NCI-H187 treated with DMSO at 0.1 percent for 48 hours (cell line): Measurements from ENCODE around the gene VPS52.

Experiments used
- DNase-seq: peaks from one replicate; lab custom pipeline; 2025; lab: John Stamatoyannopoulos, UW

The VPS52 gene, protein sequence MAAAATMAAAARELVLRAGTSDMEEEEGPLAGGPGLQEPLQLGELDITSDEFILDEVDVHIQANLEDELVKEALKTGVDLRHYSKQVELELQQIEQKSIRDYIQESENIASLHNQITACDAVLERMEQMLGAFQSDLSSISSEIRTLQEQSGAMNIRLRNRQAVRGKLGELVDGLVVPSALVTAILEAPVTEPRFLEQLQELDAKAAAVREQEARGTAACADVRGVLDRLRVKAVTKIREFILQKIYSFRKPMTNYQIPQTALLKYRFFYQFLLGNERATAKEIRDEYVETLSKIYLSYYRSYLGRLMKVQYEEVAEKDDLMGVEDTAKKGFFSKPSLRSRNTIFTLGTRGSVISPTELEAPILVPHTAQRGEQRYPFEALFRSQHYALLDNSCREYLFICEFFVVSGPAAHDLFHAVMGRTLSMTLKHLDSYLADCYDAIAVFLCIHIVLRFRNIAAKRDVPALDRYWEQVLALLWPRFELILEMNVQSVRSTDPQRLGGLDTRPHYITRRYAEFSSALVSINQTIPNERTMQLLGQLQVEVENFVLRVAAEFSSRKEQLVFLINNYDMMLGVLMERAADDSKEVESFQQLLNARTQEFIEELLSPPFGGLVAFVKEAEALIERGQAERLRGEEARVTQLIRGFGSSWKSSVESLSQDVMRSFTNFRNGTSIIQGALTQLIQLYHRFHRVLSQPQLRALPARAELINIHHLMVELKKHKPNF

DNA sequence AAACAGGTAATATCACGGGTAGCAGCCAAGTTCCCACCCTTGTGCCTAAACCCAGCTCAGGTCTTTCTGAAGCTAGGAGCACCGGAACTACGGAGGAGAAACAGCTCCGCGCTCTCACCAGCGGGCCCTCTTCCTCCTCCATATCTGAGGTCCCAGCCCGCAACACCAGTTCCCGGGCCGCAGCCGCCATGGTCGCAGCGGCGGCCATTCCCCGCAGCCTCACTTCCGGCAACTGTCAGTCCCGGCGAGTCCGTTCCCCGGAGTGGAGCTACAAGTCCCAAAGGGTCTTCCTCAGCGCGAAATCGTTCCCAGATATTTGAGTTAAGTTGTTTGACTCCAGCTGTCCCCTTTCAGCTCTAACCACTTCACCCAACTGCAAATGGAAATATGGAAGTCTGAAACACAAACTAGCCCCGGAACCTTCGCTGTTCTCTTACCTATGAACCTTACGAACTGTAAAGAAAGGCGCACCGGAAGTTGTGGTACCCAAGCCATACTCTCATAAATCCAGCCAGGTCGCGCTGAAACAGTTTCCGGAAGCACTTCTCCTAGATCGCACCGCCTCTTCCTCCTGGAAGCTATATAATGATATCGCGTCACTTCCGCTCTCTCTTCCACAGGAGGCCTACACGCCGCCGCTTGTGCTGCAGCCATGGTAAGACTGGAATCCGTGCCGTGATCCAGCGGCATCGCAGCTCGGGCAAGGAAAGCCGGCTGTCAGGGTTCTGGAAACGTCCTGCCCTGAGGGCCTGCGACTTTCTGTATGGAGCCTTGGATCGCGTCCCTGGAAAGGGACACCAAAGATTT is at the start of gene VPS52, which contains the start of gene RPS18:
TSS of gene VPS52 (minus strand) at position 409 of the 807 bp plus-strand sequence. CDS start at position 208, 201 bp downstream.
TSS of gene RPS18 (plus strand) at position 608 of the 807 bp plus-strand sequence. CDS start at position 653, 45 bp downstream.
- DNase-seq = peak; percentile 93

DNA sequence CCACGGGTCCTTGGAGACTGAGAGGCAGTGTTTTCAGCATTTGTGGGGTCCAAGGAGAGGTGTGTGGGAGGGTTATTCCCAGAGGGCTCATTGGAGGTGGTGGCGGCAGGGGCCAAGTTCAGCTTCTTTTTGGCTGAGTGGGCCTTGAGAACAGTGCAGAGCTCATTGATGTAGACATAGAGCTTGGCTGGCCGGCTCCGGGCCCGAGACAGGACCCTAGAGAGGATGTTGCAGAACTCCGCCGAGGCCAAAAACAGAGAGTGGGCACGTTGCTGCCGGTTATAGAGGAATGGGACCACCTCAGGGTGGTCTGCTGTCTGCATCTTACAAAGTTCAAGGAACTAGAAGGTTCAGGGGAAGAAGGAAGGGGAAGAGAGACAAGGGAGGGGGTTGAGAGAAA is 49.6 kb upstream of the VPS52 start:
- no peak for DNase-seq

GRCh38 chr6:33320315-33321181 is 48.9 kb upstream of the VPS52 start:
- DNase-seq = no peak

GRCh38 chr6:33319939-33320314 is 48.3 kb upstream of the VPS52 start:
- no peak for DNase-seq

DNA sequence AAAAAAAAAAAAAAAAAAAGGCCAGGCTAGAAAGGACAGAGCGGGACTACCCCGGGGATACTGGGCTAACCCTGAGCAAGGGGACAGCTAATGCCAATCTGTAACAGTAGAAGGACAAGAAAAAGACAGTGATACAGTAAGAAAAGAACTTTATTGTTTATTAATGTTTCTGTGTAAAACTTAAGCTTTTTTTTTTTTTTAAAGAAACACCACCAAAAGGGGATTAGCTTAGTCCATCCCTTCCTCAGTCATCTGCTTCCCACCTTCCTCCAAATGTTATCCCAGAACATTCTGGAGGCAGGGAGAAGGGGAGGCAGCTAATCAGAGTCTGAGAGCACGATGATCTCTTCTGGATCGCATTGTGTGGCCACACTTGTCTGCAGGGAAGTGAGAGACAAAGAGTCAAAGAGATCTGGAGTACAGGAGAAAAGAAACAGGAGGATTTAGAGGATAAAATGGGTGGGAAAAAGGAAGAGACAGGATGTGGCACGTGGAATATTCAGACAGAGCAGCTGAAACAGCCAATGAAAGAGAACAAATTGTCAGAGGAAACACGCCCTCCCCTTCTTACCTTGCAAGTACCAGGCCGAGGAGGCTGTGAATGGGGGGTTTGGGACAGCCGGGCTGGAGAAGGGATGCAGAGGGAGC is 46.9 kb upstream of the VPS52 start:
- no peak for DNase-seq

DNA sequence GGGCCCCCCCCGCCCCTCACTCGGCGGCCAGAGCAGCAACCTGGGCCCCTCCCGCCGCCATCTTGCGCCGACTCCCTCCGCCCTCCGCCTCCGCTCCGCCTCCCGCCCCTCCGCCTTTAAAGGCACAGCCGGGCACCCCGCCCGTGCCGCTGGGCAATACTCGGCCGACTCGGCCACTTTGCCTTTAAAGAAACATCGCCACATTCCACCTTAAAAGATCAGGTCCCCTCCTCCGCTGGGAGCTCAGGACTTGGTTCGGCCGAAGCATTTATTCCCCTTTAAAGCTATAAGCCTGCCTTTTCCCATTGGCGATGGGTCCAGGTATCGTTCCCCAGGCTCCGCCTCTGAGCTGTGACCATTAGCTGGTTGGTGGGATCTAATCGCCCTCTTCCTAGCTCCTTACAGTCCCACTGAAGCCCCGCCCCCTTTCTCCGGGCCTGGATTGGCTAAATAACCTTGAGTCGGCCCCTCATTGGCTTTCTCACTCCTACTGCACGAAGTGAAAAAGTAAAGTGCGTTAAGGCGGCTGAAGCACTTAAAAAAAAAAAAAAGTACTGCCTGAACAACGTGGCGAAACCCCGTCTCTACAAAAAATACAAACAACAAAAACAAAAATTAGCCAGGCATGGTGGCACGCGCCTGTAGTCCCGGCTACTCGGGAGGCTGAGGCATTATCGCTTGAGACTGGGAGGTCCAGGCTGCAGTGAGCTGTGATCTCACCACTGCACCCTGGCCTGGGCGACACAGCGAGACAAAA is 46.2 kb upstream of the VPS52 start, which contains the start of gene ZBTB22:
TSS of gene ZBTB22 (minus strand) at position 76 of the 757 bp plus-strand sequence. CDS start 828 bp downstream, outside the sequence.
- peak; percentile 92 for DNase-seq

DNA sequence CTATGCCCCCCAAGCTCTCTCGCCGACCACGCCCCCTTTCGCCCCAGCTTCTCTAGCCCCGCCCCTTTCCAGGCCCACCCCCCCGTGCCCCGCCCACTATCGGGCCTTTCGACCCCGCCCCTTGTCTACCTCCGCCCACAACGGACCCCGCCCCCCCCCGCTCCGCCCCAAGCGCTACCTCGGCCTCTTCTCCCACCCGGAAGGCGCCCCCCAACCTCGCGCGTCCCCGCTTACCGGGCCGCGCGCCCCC is 45.7 kb upstream of the VPS52 start:
- no peak for DNase-seq

- DNase-seq = no peak
Observed at GRCh38 chr6:33316603-33317418, 45.1 kb upstream of the VPS52 start.

- DNase-seq = no peak
Observed at GRCh38 chr6:33315793-33316602, 44.3 kb upstream of the VPS52 start.

GRCh38 chr6:33314943-33315792 is 43.5 kb upstream of the VPS52 start:
- no peak for DNase-seq

DNA sequence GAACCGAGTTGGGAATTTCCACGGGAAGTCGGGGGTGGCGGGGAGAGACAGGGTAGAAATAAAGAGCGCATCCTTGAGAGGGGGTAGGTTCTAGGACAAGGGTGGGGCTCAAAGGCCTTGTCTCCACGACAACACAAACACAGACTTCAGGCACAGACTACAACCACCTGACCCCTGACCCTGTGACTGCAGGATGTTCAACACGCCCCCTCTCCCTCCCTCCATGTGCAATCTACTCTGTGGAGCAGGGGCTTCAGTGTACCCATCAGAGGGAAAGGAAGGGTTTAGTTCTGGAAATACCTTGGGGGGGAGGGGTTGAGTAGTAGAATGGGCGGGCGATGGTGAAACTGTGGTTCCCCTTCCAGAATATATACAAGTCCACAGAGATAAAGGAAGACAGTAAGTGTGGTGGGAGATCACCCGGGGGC is 42.9 kb upstream of the VPS52 start:
- no peak for DNase-seq

- no peak for DNase-seq
Observed at GRCh38 chr6:33313709-33314514, 42.2 kb upstream of the VPS52 start, which contains the start of gene TAPBP. TSS of gene TAPBP (minus strand) at chr6:33314078. CDS start at chr6:33314041, 37 bp downstream.

- no peak for DNase-seq
Observed at GRCh38 chr6:33313105-33313708, 41.5 kb upstream of the VPS52 start.

GRCh38 chr6:33312361-33313104 is 40.9 kb upstream of the VPS52 start:
- peak; percentile 76 for DNase-seq

GRCh38 chr6:33306356-33306755 is 34.7 kb upstream of the VPS52 start:
- DNase-seq = no peak
